A673 (cell line): Measurements from ENCODE around the gene CAPN1. TPM values are rescaled to one million over a fixed set of nuclear protein-coding genes. Genes with fewer than 3 reads are reported as not detected.

Experiments used
- BruUV-seq: library from RNA; stranded (reverse); fragments of 400-500 nt; replicated peaks from 2 replicates; lab custom pipeline; 2021; lab: Mats Ljungman, UMichigan
- CTCF ChIA-PET: fragments of 300-600 bp; sonication (Branson Sonifier 250); formaldehyde crosslinking; loops from one replicate; lab custom pipeline; 2022; ENCODE audit warnings: antibody characterized with exemption; lab: Charles Lee
- POLR2A ChIA-PET: fragments of 300-600 bp; sonication (Branson Sonifier 250); formaldehyde crosslinking; loops from one replicate; lab custom pipeline; 2022; ENCODE audit warnings: antibody characterized with exemption; ENCODE audit not compliant: low non-redundant PET; lab: Charles Lee
- DNase-seq: peaks from one replicate; pipeline ENCODE4 v3.0.0-alpha.2; 2015; ENCODE audit warnings: low spot score
- H3K27ac ChIP-seq: fragments of 200-600 bp; sonication (generic); 2 replicates; pipeline ENCODE4 v1.5.1; 2016; ENCODE audit warnings: mixed run types, low read depth, mild to moderate bottlenecking, mixed read lengths, antibody characterized with exemption, low read length; ENCODE audit not compliant: poor library complexity, severe bottlenecking
- H3K27me3 ChIP-seq: fragments of 200-600 bp; sonication (generic); replicated peaks from 2 replicates; pipeline ENCODE4 v1.6.1; 2017; ENCODE audit warnings: mixed run types, low read depth, mild to moderate bottlenecking, mixed read lengths, antibody characterized with exemption, low read length; ENCODE audit not compliant: insufficient read depth, poor library complexity
- H3K36me3 ChIP-seq: fragments of 200-600 bp; sonication (generic); 2 replicates; pipeline ENCODE4 v1.6.1; 2016; ENCODE audit warnings: mixed run types, mild to moderate bottlenecking, mixed read lengths, antibody characterized with exemption, low read length; ENCODE audit not compliant: insufficient read depth, poor library complexity, severe bottlenecking
- H3K4me1 ChIP-seq: fragments of 200-600 bp; sonication (generic); 2 replicates; pipeline ENCODE4 v1.6.1; 2017; ENCODE audit warnings: mixed run types, mild to moderate bottlenecking, mixed read lengths, antibody characterized with exemption, low read length; ENCODE audit not compliant: insufficient read depth, poor library complexity, severe bottlenecking
- H3K4me3 ChIP-seq: fragments of 200-600 bp; sonication (generic); 2 replicates; pipeline ENCODE4 v1.5.1; 2016; ENCODE audit warnings: low read depth, mixed run types, mild to moderate bottlenecking, mixed read lengths, low read length; ENCODE audit not compliant: poor library complexity, severe bottlenecking
- H3K9me3 ChIP-seq: fragments of 200-600 bp; sonication (generic); 2 replicates; pipeline ENCODE4 v1.6.1; 2016; ENCODE audit warnings: mixed run types, low read depth, mild to moderate bottlenecking, mixed read lengths, antibody characterized with exemption, low read length; ENCODE audit not compliant: poor library complexity, severe bottlenecking
- EZH2 ChIP-seq: fragments of 200-600 bp; sonication (generic); IDR thresholded peaks from 2 replicates; pipeline ENCODE4 v1.6.1; 2017; ENCODE audit warnings: borderline replicate concordance, low read depth, mild to moderate bottlenecking, mixed read lengths, antibody characterized with exemption, low read length; ENCODE audit not compliant: poor library complexity, severe bottlenecking
- intact Hi-C: fragments of 100-400 bp; cut with micrococcal nuclease; formaldehyde crosslinking; loops from one replicate; pipeline ENCODE4 v1.10.0; 2022; ENCODE audit not compliant: unreplicated experiment
- total RNA-seq: library from RNA; stranded (reverse); gene quantifications from 2 replicates; pipeline ENCODE4 v1.2.3, GENCODE V29; 2021
- TF ChIP-seq, protein P1 (sequence below): fragments of 300-800, 200-600 bp; sonication (generic); conservative IDR thresholded peaks from 2 replicates; pipeline ENCODE4 v1.5.1; 2017; ENCODE audit warnings: low read depth, mild to moderate bottlenecking, antibody characterized with exemption, low read length, moderate library complexity, mixed read lengths

The CAPN1 gene
- total RNA-seq, 1 experiment from 2014 or later = 79.9 TPM

DNA sequence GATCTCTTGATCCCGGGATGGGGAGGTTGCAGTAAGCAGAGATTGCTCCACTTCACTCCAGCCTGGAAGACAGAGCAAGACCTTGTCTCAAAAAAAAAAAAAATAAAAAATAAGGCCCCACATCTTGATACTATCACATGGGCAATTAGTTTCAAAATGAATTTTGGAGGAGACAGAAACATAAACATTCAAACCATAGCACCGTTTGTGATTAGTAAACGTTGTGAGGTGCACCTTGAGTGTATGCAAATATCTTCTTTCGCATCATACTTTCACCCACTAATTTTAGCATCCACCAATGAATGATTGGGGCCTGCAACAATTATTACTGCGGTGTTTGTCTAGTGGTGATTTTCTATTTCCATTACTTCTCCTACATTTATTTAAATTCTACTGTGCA is 22.7 kb upstream of the CAPN1 start:
- ChIA-PET CTCF (interaction anchor here (0.7 kb wide), 1 partner anchor 74 kb away, joined by 3 read pairs; no protein-coding TSS in a partner anchor), POLR2A (no interaction called here)
- no peaks in the 10 kb centered on the region for H3K4me1 ChIP-seq
- no peaks in the 10 kb centered on the region for H3K9me3 ChIP-seq
- H3K27me3 ChIP-seq = no peaks in the 10 kb centered on the region
- H3K27ac ChIP-seq = no peak overlapping the region
- H3K4me3 ChIP-seq = no peak overlapping the region
- H3K36me3 ChIP-seq = no peaks in the 10 kb centered on the region
- intact Hi-C loops = no loop called here
- TF ChIP-seq, protein P1, sequence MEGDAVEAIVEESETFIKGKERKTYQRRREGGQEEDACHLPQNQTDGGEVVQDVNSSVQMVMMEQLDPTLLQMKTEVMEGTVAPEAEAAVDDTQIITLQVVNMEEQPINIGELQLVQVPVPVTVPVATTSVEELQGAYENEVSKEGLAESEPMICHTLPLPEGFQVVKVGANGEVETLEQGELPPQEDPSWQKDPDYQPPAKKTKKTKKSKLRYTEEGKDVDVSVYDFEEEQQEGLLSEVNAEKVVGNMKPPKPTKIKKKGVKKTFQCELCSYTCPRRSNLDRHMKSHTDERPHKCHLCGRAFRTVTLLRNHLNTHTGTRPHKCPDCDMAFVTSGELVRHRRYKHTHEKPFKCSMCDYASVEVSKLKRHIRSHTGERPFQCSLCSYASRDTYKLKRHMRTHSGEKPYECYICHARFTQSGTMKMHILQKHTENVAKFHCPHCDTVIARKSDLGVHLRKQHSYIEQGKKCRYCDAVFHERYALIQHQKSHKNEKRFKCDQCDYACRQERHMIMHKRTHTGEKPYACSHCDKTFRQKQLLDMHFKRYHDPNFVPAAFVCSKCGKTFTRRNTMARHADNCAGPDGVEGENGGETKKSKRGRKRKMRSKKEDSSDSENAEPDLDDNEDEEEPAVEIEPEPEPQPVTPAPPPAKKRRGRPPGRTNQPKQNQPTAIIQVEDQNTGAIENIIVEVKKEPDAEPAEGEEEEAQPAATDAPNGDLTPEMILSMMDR = no peak
- TF ChIP-seq EZH2 = no peak
- no TSS peak for BruUV-seq
- DNase-seq = no peak

DNA sequence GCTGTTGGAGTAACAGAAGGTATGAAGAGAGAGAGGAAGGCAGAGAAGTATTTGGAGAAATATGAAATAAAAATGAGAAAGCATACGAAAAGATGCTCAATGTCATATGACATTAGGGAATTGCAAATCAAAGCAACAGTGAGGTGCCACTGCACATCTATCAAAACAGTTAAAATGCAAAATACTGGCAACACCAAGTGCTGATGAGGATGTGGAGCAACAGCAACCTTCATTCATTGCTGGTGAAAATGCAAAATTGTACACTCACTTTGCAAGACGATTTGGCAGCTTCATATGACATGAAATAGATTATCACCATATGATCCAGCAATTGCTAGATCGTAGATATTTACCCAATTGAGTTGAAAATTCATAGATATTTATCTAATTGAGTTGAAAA is 21.1 kb upstream of the CAPN1 start:
- BruUV-seq = no TSS peak
- H3K4me1 ChIP-seq = no peaks in the 10 kb centered on the region
- H3K27ac ChIP-seq = no peak overlapping the region
- no peak for DNase-seq
- TF ChIP-seq, protein P1 = no peak
- TF ChIP-seq EZH2 = no peak
- intact Hi-C loops = no loop called here
- no peaks in the 10 kb centered on the region for H3K9me3 ChIP-seq
- POLR2A ChIA-PET = no interaction called here
- H3K4me3 ChIP-seq = no peak overlapping the region
- no peaks in the 10 kb centered on the region for H3K36me3 ChIP-seq
- H3K27me3 ChIP-seq = no peaks in the 10 kb centered on the region
- CTCF ChIA-PET = no interaction called here

DNA sequence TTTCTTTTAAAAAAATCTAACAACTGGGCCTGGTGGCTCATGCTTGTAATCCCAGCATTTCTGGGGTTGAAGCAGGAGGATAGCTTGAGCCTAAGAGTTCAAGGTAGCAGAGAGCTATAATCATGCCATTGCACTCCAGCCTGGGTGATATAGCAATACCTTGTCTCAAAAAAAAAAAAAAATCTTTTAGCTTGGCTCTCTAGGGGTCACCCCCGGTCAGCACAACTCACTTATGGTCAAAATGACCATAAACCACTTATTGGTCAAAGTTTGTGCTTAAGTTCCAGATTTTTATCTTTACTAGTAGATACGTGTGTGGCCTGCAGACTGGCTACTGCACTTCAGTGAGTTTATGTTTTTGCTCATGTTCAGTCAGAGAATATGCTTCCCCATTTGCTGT is 18.0 kb upstream of the CAPN1 start:
- intact Hi-C loops = no loop called here
- TF ChIP-seq EZH2 = no peak
- TF ChIP-seq, protein P1 = no peak
- Histone ChIP-seq H3K4me1 (no peaks in the 10 kb centered on the region), H3K4me3 (no peak overlapping the region), H3K9me3 (no peaks in the 10 kb centered on the region), H3K27me3 (no peaks in the 10 kb centered on the region), H3K36me3 (no peaks in the 10 kb centered on the region), H3K27ac (no peak overlapping the region)
- ChIA-PET POLR2A (no interaction called here), CTCF (no interaction called here)
- BruUV-seq = no TSS peak
- no peak for DNase-seq
